Retinal pigment epithelial cell (primary cell): ENCODE measurements around the gene TBX1.

Source experiments
- DNase-seq: peaks from one replicate; pipeline ENCODE4 v3.0.0-alpha.2; 2010; ENCODE audit warnings: low read depth
- H3K4me3 ChIP-seq: 2 replicates; pipeline ENCODE4 v1.5.1; 2011; ENCODE audit warnings: mild to moderate bottlenecking, low read length, control low read depth, moderate library complexity
- TF ChIP-seq, protein P1 (sequence below): conservative IDR thresholded peaks from 2 replicates; pipeline ENCODE4 v1.5.1; 2011; ENCODE audit warnings: low read depth, low read length, control low read depth, inconsistent platforms

The TBX1 gene

DNA sequence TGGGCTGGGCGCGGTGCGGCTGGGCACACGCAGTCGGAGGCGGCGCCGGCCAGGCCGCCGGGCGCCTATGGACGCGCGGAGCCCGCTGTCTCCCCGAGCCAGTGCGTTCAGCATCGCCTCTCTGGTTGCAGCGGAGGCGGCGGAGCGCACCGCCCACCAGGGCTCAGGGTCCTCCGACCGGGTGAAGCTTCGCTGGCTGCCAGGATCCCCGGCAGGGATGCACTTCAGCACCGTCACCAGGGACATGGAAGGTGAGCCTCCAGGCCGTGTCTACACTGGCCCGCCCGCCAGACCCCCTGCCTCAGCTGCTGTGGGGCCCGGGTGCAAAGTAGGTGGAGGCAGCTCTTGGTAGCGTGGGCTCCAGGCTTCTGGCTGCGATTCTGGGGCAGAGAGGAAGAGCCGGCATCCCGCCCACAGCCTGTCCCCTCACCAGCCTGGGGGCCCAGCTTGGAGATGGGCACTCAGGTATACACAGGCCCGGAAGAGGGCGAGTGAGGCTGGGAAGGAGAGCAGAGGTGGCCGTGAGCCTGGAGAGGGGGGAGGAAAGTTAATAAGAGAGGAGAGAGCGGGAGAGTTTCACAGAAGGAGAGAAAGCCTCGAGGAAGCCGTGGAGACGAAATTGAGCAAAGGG lies 1.0 kb upstream of the TBX1 start:
- DNase-seq: no peak
- no peak overlapping the region for H3K4me3 ChIP-seq
- TF ChIP-seq, protein P1, sequence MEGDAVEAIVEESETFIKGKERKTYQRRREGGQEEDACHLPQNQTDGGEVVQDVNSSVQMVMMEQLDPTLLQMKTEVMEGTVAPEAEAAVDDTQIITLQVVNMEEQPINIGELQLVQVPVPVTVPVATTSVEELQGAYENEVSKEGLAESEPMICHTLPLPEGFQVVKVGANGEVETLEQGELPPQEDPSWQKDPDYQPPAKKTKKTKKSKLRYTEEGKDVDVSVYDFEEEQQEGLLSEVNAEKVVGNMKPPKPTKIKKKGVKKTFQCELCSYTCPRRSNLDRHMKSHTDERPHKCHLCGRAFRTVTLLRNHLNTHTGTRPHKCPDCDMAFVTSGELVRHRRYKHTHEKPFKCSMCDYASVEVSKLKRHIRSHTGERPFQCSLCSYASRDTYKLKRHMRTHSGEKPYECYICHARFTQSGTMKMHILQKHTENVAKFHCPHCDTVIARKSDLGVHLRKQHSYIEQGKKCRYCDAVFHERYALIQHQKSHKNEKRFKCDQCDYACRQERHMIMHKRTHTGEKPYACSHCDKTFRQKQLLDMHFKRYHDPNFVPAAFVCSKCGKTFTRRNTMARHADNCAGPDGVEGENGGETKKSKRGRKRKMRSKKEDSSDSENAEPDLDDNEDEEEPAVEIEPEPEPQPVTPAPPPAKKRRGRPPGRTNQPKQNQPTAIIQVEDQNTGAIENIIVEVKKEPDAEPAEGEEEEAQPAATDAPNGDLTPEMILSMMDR: no peak

DNA sequence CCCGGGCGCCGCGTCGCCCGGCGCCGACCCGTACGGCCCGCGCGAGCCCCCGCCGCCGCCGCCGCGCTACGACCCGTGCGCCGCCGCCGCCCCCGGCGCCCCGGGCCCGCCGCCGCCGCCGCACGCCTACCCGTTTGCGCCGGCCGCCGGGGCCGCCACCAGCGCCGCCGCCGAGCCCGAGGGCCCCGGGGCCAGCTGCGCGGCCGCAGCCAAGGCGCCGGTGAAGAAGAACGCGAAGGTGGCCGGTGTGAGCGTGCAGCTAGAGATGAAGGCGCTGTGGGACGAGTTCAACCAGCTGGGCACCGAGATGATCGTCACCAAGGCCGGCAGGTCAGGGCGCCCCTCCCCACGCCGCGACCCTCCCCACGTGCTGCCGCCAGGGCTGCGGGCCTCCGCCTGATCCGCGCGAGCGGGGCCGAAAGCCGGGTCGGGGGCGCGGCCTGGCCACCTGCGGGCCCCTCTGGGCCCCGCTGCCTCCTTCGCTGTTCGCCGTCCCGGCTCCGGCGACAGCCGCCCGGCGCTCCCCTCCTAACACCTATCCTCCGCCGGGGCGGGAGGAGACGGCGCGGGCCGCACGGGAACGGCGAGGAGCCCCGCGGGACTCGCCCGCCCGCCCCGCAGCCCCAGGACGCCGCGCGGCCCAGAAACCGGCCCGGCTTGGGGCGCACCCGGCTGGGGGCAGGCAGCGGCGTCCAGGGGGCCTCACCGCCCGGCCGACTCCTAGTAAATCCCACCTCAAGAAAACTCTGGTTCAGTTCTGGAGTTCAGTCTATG lies 560 bp downstream of the TBX1 start:
- no peak overlapping the region for H3K4me3 ChIP-seq
- no peak for DNase-seq
- TF ChIP-seq, protein P1: no peak

DNA sequence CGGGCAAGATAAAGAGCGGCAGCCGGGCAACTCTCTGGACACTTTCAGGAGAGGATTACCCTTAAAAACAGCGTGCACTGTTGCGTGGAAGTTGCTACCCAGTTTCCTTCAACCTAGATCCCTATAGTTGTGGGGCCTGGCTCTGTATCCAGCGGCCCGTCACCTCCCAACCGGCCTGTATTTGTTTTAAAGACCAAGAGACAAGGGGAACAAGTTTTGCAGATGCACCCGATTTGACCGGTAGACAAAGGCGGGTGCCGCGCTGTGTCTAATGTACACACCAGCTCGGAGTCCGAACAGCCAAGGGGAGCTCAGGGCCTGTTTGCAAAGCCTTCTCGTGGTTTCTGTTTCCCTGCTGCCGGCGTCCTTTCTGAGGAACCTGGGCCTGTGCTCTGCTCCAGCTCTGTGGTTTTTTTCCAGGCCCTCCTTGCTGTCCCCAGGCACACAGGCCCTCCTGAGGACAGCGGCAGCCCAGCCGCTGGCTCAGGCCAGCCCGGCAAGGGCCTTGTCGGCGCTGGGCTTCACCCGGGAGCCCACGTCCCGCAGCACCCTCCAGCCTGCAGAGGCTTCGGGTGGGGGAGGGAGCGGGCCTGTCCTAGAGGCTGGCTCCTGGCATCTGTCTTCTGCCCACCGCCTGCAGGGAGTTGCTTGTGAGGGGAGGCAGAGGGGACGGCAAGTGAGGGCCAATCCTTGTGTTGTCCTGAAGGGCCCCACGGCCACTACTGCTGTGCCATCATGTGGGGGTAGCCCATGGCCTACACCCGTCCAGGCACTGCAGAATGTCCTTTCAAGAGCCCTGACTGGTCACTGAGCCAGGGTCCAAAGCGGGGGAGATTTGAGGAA lies 1.4 kb downstream of the TBX1 start:
- no peak overlapping the region for H3K4me3 ChIP-seq
- no peak for DNase-seq
- TF ChIP-seq, protein P1: no peak

DNA sequence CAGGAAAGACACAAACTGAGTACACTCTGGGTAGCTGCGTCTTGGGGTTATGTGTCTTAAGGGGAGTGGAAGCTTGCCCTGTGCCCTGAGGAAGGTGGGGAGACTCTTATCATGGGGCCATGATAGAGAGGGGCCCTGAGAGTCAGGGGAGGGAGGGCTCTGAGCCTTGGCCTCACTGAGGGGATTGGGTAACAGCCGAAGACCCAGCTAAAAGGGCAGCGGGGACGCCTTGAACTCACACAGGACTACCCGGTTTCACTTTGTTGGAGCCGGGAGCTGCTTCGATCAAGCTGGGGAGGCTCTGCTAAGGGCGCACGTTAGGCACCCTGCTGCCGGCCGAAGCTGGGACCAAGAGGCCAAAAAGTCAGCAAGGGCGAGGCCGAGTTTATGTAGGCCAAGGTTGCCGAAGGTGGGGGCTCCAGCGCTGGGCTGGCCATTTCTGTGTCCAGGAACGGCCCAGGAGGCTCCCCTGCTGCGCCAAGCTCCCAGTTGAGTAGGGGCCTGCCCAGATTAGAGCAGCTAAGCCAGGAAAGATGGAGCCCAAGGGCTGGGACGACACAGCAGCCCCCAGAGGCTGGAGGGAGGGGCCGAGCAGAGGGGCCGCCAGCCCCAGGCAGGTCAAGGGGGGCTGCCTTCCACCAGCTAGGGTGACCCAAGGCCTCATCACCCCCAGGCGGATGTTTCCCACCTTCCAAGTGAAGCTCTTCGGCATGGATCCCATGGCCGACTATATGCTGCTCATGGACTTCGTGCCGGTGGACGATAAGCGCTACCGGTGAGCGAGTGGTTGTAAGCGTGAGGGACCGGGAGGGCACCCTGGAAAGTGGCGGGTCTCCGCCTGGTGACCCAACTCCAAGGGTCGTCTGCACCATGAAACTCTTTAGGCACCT lies 2.2 kb downstream of the TBX1 start:
- H3K4me3 ChIP-seq: no peak overlapping the region
- TF ChIP-seq, protein P1: no peak
- no peak for DNase-seq

DNA sequence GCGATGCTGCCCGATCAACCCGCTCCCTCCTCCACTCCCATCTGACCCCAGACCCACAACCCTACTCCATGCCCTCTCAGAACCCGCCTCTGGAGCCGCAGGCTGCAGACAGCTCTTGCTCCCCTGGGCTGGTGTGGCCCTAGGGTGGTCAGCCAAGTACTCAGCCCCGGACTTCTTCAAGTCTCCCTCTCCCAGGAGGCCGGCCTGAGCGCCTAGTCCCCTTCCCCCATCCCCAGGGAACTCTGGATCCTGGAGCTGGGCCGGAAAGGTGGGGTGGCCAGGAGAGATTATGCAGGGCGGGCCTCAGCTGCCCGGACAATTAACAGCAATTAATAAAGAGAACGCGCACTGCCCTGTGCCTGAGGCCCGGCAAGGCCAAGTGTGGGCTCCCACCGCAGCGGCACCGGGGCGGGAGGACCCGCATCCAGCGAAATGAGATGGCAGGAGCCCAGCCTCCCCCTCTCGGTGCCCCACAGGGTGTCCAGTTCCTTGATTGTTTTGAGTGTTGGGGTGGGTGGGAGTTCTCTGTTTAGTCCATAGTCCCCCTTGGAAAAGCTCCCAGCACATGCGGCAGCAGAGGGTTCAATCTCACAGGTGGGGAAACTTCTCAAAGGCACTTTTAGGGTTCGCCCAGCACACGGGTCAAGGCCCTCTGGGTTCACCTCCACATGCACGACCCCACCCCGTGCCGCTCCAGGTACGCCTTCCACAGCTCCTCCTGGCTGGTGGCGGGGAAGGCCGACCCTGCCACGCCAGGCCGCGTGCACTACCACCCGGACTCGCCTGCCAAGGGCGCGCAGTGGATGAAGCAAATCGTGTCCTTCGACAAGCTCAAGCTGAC lies 3.1 kb downstream of the TBX1 start:
- H3K4me3 ChIP-seq: no peak overlapping the region
- DNase-seq: no peak
- TF ChIP-seq, protein P1: no peak

DNA sequence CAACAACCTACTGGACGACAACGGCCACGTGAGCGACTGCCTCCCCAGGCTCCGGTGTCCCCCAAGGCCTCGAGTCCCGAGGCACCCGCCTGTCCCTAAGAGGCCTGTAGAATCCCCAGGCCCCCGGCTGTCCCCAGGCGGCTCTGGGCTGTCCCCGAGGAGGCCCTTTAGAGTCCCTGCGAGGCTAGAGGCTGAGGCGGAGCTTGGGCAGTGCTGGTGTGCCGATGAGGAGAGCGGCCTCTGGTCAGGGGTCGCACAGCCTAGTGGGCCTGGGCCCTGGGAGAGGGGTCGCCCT lies 3.7 kb downstream of the TBX1 start:
- no peak for DNase-seq
- no peak overlapping the region for H3K4me3 ChIP-seq
- TF ChIP-seq, protein P1: no peak
